ENCODE data around the gene NAA25.
"Not testable (repeated sequence)": the region's sequence is repeated elsewhere in the genome, so short reads cannot be mapped to it uniquely, and the experiment has no call there.

Gene NAA25

GRCh38 chr12:112005419-112006395 is 102.9 kb downstream of the NAA25 start:
- no peak for FAIRE-seq

DNA sequence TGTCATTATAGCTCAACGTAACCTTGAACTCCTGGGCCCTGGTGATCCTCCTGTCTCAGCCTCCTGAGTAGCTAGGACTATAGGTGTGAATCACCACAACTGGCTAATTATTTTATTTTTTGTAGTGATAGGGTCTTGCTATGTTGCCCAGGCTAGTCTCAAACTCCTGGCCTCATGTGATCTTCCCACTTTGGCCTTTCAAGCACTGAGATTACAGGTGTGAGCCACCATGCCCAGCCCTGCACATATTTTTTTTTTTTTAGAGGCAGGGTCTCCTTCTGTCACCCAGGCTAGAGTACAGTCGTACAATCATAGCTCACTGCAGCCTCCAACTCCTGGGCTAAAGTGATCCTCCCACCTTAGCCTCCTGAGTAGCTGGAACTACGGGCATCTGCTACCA is 104.5 kb downstream of the NAA25 start:
- FAIRE-seq, result no peak

GRCh38 chr12:112001576-112001975 is 107.0 kb downstream of the NAA25 start:
- no peak for FAIRE-seq

- FAIRE-seq, result no peak
Observed at GRCh38 chr12:112000820-112001219, 107.8 kb downstream of the NAA25 start.

GRCh38 chr12:111999129-111999528 is 109.5 kb downstream of the NAA25 start:
- not testable (repeated sequence) for FAIRE-seq

DNA sequence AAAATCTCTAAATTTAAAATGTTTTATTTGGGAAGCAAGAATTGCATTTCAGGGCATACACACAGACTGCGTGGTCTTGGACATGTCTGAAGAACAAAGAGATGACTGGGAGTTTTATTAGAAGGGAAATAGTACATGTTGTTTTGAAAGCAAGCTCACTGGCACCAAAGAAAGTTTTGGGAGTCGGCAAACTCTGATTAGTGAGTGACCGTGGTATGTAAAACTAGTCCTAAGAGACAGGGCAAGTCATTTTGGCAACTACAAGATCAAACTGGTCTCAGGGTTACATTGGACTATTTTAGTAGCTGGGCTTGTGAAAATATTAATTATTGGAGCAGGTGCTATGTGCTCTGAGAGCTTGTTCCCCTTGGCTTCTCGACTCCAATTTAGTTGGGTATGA is 110.6 kb downstream of the NAA25 start:
- no peak for FAIRE-seq

GRCh38 chr12:111997300-111997699 is 111.3 kb downstream of the NAA25 start:
- FAIRE-seq, result no peak

DNA sequence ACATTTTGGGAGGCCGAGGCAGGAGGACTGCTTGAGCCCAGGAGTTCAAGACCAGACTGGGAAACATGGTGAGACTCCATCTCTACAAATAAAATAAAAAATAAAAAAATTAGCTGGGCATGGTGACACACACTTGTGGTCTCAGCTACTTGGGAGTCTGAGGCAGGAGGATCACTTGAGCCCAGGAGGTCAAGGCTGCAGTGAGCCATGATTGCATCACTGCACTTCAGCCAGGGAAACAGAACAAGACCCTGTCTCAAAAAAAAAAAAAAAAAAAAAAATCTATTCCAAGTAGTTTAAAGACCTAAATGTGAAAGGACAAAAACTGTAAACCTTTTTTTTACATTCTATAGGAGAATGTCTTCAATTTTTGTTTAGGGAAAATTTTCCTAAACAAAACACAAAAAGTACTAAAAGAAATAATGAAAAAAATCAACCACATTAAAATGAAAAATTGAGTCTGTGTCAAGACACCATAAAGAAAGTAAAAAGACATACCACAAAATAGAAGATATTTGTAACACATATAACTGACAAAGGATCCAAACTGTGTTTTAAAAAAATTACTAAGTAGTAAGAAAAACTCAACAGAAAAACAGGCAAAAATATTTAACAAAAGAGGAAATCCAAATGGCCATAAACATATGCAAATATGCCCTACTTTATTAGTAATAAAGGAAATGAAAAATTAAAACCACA is 112.7 kb downstream of the NAA25 start:
- FAIRE-seq, result no peak

DNA sequence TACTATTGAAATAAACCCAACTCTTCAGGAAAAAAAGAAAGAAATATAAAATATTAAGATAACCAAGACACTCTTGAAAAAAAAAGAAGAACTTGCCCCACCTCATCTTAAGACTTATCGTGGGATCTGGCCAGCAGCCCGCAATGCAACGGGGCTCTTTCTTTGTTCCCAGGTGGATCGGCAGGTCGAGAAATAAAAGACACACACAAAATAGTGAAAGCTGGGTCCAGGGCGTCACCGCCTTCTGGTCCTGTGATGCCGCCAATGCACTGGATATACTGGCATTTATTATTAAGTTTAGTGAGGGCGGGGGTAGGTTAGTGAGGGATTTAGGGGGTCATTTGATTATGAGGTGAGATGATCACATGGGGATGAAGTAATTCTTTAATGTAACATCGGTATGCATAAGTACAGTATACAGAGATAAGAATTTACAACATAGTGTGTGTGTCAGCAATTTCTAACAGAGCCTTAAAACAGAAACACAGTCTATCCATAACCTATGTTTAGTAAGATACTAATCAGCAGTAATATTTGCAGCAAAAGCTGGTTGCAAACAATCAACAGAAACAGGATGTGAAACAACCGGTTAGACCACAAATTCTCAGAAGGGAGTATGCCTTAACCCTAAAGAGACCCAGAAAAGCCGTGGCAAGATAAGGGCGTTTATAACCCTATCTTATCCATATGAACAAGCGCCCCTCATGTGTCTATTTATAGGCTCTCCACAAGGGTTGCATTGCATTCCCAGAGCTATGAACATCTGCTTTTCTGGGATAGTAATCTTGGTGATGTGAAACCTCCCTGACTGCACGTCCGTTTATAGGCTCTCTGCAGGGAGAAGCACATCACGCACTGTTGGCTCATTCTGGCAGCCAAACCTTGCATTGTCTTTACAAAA is 114.1 kb downstream of the NAA25 start:
- FAIRE-seq, result not testable (repeated sequence)

GRCh38 chr12:111993292-111994150 is 115.1 kb downstream of the NAA25 start:
- no peak for FAIRE-seq

GRCh38 chr12:111992464-111992863 is 116.1 kb downstream of the NAA25 start:
- no peak for FAIRE-seq

DNA sequence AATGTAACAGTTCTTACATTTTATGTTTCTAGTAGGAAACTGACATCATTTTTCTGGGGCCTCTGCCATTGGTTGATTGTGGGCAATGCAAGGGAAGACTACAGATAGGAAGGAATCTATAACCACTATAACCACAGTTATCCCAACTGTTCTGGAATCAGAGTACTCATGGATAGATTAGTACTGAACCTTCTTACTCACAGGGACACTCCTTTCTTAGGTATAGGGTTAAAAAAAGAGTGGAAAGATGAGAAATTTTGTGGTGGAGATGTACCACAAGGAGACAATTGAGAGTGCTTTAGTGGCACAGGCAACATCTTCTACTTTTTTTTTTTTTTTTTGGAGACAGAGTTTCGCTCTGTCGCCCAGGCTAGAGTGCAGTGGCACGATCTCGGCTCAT is 116.6 kb downstream of the NAA25 start:
- no peak for FAIRE-seq

GRCh38 chr12:111991535-111991934 is 117.0 kb downstream of the NAA25 start:
- FAIRE-seq, result no peak

DNA sequence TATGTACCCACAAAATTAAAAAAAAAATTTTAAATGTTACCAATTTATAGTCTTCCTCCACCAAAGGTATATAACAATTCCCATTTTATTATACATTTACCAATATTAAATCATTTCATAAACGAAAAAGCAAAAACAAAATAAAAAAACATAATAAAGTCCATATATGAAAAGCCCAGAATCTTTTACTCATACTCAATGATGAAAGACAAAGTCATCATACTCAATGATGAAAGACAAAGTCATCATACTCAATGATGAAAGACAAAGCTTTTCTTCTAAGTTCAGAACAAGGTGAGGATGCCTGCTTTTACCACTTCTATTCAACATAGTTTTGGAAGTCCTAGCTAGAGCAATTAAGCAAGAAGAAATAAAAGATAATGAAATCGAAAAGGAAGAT is 123.8 kb downstream of the NAA25 start:
- FAIRE-seq, result peak; percentile 82

GRCh38 chr12:111981987-111982386 is 126.6 kb downstream of the NAA25 start:
- no peak for FAIRE-seq

GRCh38 chr12:111980598-111980997 is 128.0 kb downstream of the NAA25 start:
- FAIRE-seq, result no peak

GRCh38 chr12:111978545-111978944 is 130.0 kb downstream of the NAA25 start:
- FAIRE-seq, result no peak

GRCh38 chr12:111976860-111977259 is 131.7 kb downstream of the NAA25 start:
- FAIRE-seq, result no peak

All from A204.1 (cell line).